ENCODE measurements around the gene SCARB1. TPM values are rescaled to one million over a fixed set of nuclear protein-coding genes. Genes with fewer than 3 reads are reported as not detected.

SCARB1 gene
- total RNA-seq, 1 donor from 2014 or later = 25.8 TPM

DNA sequence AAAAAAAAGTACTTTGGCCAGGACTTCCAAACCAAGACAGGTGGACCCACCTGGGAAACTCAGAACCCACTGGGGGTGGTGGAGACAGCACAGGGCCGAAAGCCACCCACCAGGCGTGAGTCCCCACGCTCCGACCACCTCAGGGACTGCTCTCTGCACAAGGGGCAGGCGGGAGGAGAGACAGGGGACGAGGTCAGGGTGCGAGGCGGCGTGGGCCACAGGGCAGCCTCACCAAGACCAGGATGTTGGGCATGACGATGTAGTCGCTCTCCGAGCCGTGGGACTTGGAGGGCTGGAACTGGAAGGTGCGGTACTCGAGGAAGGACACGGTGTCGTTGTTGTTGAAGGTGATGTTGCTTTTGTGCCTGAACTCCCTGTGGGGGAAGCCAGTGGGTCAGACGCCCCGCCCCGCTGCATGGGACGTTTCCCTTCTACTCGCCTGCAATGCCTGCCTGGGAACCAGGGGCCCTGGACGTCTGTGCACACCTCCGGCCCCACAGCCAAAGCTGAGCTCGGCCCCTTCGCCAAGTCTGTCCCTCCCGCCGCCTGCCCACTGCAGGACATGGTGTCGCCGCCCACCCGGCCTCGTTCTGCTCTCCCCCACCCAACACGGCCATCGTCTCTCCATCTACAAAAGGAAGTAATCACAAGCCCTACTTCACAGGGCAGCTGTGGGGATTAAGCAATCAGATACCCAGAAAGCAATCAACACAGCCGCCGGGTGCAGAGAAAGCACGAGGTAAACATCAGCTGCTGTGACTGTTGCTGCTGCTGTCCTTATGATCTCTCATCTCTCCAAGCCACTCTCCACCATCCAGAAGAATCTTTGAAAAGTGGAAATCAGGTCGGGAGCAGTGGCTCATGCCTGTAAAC is 48.7 kb downstream of the SCARB1 start:
- no peak overlapping the region for H3K4me3 Mint-ChIP-seq (ENCODE audit: low read depth)
- no peaks in the 10 kb centered on the region for H3K4me1 Mint-ChIP-seq (ENCODE audit: low read depth)
- H3K27ac Mint-ChIP-seq = no peak overlapping the region
- no peak for DNase-seq (ENCODE audit: low spot score)
- peaks cover 21% of the 10 kb centered on the region for H3K36me3 Mint-ChIP-seq (ENCODE audit: low read depth)
- intact Hi-C loops (cut with micrococcal nuclease) = no loop called here
- H3K27me3 Mint-ChIP-seq (ENCODE audit: low read depth) = no peaks in the 10 kb centered on the region
- no peaks in the 10 kb centered on the region for H3K9me3 Mint-ChIP-seq

DNA sequence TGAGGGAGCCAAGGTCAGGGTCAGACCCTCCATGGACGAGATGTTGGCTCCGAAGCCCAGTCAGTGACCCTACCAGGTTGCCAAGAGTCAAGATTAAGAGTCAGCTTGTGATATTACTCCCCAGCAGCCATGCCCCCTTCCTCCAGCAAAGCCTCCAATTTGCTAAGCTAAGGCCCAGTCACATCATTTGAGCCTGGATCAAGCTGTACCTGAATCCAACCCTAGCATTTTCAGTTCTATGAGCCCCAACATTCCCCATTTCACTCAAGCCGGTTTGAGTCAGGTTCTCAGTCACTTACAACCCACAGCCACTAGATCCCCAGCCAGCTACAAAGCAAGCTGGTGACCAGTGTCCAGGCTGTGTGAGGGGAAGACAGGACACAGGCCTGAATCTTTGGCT is 49.9 kb downstream of the SCARB1 start:
- intact Hi-C loops (cut with micrococcal nuclease) = no loop called here
- no peaks in the 10 kb centered on the region for H3K27me3 Mint-ChIP-seq (ENCODE audit: low read depth)
- H3K4me3 Mint-ChIP-seq (ENCODE audit: low read depth) = no peak overlapping the region
- H3K9me3 Mint-ChIP-seq = no peaks in the 10 kb centered on the region
- no peak overlapping the region for H3K27ac Mint-ChIP-seq
- H3K4me1 Mint-ChIP-seq (ENCODE audit: low read depth) = no peaks in the 10 kb centered on the region
- no peak for DNase-seq (ENCODE audit: low spot score)
- peaks cover 21% of the 10 kb centered on the region for H3K36me3 Mint-ChIP-seq (ENCODE audit: low read depth)

DNA sequence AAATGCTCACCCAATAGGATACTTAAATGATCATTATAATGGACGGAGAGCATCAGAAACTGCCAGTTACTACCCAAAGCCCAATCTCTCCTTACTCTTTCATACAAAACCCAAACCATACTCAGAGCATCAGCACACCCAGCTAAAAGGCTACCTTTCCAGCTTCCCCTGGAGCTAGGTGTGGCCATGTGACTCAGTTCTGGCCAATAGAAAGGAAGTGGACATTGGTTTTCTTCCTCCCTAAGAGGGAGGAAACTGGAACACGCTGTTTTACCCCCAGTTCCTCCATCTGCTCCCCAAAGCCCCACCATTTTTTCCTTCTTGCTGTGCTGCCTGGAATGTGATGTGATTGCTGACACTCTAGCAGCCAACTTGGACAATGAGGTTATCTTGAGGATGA is 50.7 kb downstream of the SCARB1 start:
- peaks cover 23% of the 10 kb centered on the region for H3K36me3 Mint-ChIP-seq (ENCODE audit: low read depth)
- no peak overlapping the region for H3K27ac Mint-ChIP-seq
- H3K9me3 Mint-ChIP-seq = no peaks in the 10 kb centered on the region
- no peak for DNase-seq (ENCODE audit: low spot score)
- no peaks in the 10 kb centered on the region for H3K4me1 Mint-ChIP-seq (ENCODE audit: low read depth)
- intact Hi-C loops (cut with micrococcal nuclease) = no loop called here
- no peak overlapping the region for H3K4me3 Mint-ChIP-seq (ENCODE audit: low read depth)
- H3K27me3 Mint-ChIP-seq (ENCODE audit: low read depth) = no peaks in the 10 kb centered on the region

DNA sequence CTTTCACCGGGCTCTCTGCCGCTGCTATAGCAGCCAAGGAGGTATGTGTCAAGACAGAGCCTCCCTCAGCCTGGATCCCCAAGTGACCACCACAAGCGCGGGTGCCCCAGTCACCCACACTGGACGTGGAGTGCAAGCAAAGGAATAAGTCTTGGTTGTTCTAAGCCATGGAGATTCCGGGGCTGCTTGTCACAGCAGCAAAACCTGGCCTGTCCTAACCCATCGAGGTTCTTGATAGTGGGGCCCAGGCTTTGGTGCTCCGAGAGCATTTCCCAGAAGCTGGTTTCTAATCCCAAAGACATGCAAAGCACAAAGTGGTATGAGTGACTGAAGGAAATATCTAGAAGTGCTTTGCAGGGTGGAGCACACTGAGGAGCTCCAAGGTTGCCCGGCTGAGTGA is 51.3 kb downstream of the SCARB1 start:
- no peak overlapping the region for H3K4me3 Mint-ChIP-seq (ENCODE audit: low read depth)

DNA sequence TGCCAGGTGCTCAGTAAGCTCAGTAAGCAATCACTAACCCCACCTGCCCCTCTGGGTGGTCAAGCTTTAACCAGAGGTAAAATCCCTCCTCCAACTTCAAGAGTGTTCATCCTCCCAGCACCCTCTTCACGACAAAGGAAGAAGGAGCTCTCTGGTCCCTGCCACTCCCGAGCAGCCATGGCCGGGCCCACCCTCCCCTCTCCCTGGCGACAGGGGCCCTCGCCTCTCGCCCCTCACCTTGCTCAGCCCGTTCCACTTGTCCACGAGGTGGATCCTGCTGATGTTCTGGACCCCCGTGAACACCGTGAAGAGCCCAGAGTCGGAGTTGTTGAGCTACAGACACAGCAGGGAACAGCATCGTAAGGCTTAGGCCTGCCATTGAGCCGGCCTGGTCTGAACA is 52.0 kb downstream of the SCARB1 start:
- Mint-ChIP-seq H3K27ac (no peak overlapping the region), H3K4me1 (ENCODE audit: low read depth) (no peaks in the 10 kb centered on the region), H3K36me3 (ENCODE audit: low read depth) (peaks cover 23% of the 10 kb centered on the region), H3K9me3 (no peaks in the 10 kb centered on the region), H3K27me3 (ENCODE audit: low read depth) (no peaks in the 10 kb centered on the region), H3K4me3 (ENCODE audit: low read depth) (no peak overlapping the region)
- intact Hi-C loops (cut with micrococcal nuclease) = no loop called here
- no peak for DNase-seq (ENCODE audit: low spot score)

More for the DNA sequence above, 51.3 kb downstream of the SCARB1 start:
- Mint-ChIP-seq H3K4me1 (ENCODE audit: low read depth) (no peaks in the 10 kb centered on the region), H3K36me3 (ENCODE audit: low read depth) (peaks cover 23% of the 10 kb centered on the region), H3K27ac (no peak overlapping the region), H3K9me3 (no peaks in the 10 kb centered on the region), H3K27me3 (ENCODE audit: low read depth) (no peaks in the 10 kb centered on the region)
- no peak for DNase-seq (ENCODE audit: low spot score)
- intact Hi-C loops (cut with micrococcal nuclease) = no loop called here

DNA sequence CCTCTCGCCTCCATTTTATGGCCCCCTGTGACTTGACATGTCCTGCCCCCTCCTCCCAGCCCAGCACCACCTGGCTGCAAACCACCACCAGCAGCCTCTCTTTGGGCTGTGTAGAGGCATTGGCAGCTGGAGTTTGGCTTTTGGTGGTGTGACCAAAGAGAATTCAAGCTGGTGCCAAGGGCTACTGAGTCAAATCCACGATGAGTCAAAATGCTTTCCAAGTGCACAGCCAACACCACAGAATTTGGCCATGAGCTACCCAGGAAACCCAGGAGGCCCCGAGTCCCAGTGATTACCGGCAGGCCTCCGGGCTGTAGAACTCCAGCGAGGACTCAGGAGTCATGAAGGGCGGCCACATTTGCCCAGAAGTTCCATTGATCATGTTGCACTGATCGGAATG is 53.8 kb downstream of the SCARB1 start:
- Mint-ChIP-seq H3K4me3 (ENCODE audit: low read depth) (no peak overlapping the region), H3K9me3 (no peaks in the 10 kb centered on the region), H3K36me3 (ENCODE audit: low read depth) (peaks cover 23% of the 10 kb centered on the region), H3K4me1 (ENCODE audit: low read depth) (no peaks in the 10 kb centered on the region), H3K27me3 (ENCODE audit: low read depth) (no peaks in the 10 kb centered on the region), H3K27ac (no peak overlapping the region)
- DNase-seq (ENCODE audit: low spot score) = no peak
- intact Hi-C loops (cut with micrococcal nuclease) = no loop called here

DNA sequence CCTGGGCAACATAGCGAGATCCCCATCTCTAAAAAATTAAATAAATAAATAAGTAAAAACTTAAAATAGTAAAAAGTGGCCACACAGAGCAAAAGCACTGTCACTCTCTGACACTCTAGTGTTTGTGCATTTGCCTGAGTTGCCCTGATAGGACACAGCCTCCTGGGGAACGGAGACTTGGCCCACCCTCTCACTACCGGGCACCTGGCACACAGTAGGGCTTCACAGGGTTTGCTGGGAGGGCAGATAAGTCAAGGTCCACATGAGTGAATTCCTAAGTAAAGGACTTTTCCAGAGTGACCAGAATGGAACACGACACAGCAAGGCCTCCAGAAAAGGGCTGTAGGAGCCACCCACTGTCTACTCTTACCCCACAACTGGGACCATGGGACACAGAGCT is 54.3 kb downstream of the SCARB1 start:
- H3K27me3 Mint-ChIP-seq (ENCODE audit: low read depth) = no peaks in the 10 kb centered on the region
- H3K4me1 Mint-ChIP-seq (ENCODE audit: low read depth) = no peaks in the 10 kb centered on the region
- H3K9me3 Mint-ChIP-seq = no peaks in the 10 kb centered on the region
- H3K4me3 Mint-ChIP-seq (ENCODE audit: low read depth) = no peak overlapping the region
- intact Hi-C loops (cut with micrococcal nuclease) = no loop called here
- DNase-seq (ENCODE audit: low spot score) = no peak
- H3K27ac Mint-ChIP-seq = no peak overlapping the region
- peaks cover 23% of the 10 kb centered on the region for H3K36me3 Mint-ChIP-seq (ENCODE audit: low read depth)

DNA sequence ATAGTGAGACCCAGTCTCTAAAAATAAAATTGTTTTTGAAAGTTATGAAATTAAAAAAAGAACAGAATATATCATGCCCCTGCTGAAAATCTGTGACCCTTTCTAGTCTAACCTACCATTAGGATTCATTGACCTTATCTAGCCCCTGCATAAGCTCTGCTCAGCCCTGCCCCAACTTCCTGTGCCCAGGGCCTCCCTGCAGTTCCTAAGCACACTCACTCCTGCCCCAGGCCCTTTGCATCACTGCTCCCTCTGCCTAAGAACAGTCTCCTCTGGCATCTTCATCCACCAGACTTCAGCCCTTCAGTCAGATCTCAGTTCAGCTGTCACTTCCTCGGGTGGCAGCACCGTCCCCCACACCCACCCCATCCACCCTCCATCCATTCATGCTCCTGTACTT is 55.4 kb downstream of the SCARB1 start:
- Mint-ChIP-seq H3K4me1 (ENCODE audit: low read depth) (no peaks in the 10 kb centered on the region), H3K36me3 (ENCODE audit: low read depth) (peaks cover 13% of the 10 kb centered on the region), H3K9me3 (no peaks in the 10 kb centered on the region), H3K4me3 (ENCODE audit: low read depth) (no peak overlapping the region), H3K27ac (no peak overlapping the region), H3K27me3 (ENCODE audit: low read depth) (no peaks in the 10 kb centered on the region)
- no peak for DNase-seq (ENCODE audit: low spot score)
- intact Hi-C loops (cut with micrococcal nuclease) = no loop called here

DNA sequence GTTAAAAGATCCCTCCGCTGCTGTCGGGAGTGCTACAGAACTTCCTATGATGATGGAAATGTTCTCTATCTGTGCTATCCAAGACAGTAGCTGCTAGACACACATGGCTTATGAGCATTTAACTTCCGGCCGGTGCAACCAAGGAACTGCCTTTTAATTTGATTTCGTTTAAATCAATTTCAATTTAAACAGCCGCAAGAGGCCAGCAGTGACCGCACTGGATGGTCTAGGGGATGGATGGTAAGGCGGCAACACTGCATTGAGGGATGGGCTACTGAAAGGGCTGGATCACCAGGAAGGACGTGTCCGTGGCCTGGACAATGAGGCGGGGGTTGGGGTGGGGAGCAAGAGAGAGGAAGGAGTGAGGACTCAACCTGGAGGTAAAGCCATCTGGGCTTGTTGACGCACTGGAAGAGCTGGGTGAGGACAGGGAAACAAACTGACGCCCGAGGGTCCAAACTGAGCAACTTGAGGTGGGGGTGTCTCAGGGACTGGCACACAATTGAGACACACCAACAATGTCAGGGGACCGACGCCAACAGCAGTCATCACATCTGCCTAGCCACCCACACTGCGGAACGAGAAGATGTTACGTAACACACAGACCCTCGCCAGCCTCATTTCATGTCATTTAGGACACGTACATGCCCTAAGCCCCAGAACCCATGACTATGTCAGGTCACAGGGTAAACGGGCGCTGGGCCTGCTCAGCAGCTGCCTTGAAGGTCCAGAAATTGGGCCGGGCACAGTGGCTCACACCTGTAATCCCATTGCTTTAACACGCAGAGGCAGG is 57.6 kb downstream of the SCARB1 start:
- no peak overlapping the region for H3K27ac Mint-ChIP-seq
- H3K36me3 Mint-ChIP-seq (ENCODE audit: low read depth) = peaks cover 6% of the 10 kb centered on the region
- H3K9me3 Mint-ChIP-seq = no peaks in the 10 kb centered on the region
- no peaks in the 10 kb centered on the region for H3K4me1 Mint-ChIP-seq (ENCODE audit: low read depth)
- intact Hi-C loops (cut with micrococcal nuclease) = no loop called here
- DNase-seq (ENCODE audit: low spot score) = no peak
- no peak overlapping the region for H3K4me3 Mint-ChIP-seq (ENCODE audit: low read depth)
- no peaks in the 10 kb centered on the region for H3K27me3 Mint-ChIP-seq (ENCODE audit: low read depth)

DNA sequence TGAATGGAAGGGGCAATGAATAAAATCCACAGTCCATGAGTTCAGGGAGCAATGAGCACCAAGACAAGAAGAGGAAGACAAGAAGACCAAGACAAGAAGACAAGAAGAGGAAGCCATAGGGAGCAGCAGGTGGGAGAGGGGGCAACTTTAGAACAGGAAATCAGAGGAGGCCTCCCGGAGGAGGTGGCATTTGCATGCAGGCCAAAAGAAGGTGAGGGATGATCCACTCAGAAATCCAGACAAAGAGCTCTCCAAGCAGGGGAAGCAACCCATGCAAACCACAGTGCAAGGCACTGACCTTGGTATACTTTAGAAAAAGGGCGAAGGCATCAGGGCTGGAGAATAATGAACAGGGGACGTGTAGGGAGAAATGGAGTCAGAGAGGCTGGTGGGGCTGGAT is 58.6 kb downstream of the SCARB1 start:
- peaks cover 6% of the 10 kb centered on the region for H3K36me3 Mint-ChIP-seq (ENCODE audit: low read depth)
- no peaks in the 10 kb centered on the region for H3K9me3 Mint-ChIP-seq
- no peaks in the 10 kb centered on the region for H3K27me3 Mint-ChIP-seq (ENCODE audit: low read depth)
- no peak overlapping the region for H3K4me3 Mint-ChIP-seq (ENCODE audit: low read depth)
- DNase-seq (ENCODE audit: low spot score) = no peak
- H3K27ac Mint-ChIP-seq = no peak overlapping the region
- H3K4me1 Mint-ChIP-seq (ENCODE audit: low read depth) = no peaks in the 10 kb centered on the region
- intact Hi-C loops (cut with micrococcal nuclease) = no loop called here

DNA sequence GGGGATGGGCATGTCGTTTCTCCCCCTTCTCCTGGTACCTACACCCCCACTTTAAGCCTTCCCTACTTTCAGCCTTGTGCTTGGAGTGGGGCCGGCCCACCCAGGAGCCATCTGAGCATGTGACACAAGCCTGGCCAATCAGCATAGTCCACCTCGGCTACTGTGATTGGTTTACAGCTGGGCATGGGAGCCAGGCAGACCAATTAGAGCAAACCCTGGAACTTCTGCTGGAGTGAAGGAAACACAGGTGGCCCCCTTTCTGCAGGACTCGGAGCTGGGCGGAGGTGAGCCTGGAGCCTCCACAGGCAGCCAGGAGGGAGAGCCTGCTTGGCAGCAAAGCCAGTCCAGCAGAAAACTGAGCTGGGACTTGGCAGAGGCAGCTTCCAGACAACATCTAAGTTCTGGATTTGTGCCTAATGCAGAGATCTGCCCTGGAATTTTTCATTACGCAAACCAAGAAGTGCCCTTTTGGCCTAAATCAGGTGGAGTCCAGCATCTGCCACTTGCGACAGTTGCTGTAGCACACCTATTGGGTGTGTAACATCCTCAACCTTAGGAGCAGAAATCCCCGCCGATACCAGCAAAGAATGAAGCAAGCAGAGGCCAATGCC is 59.5 kb downstream of the SCARB1 start:
- Mint-ChIP-seq H3K9me3 (no peaks in the 10 kb centered on the region), H3K27me3 (ENCODE audit: low read depth) (no peaks in the 10 kb centered on the region), H3K36me3 (ENCODE audit: low read depth) (peaks cover 6% of the 10 kb centered on the region), H3K4me1 (ENCODE audit: low read depth) (no peaks in the 10 kb centered on the region), H3K4me3 (ENCODE audit: low read depth) (no peak overlapping the region), H3K27ac (no peak overlapping the region)
- intact Hi-C loops (cut with micrococcal nuclease) = no loop called here
- DNase-seq (ENCODE audit: low spot score) = no peak

DNA sequence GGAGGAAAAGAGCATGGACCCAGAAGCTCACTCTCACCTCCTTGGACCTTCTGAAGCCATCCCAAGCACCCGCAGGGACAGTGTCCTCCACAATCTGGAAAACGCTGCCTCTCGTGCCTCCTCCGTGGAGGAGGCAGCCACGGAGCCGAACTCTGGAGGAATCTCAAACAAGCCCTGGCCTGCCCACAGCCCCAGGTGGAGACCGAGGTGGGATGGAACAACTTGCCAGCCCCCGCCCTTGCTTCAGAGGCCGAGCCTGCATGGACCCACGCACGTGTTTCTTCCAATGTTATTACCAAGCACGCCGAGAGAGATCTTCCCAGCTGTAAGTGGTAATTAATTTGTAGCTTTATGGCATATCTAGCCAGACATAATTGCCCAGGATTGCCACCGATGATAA is 61.3 kb downstream of the SCARB1 start:
- no peak overlapping the region for H3K4me3 Mint-ChIP-seq (ENCODE audit: low read depth)
- H3K36me3 Mint-ChIP-seq (ENCODE audit: low read depth) = peaks cover 17% of the 10 kb centered on the region
- H3K4me1 Mint-ChIP-seq (ENCODE audit: low read depth) = peaks cover 1% of the 10 kb centered on the region
- H3K27me3 Mint-ChIP-seq (ENCODE audit: low read depth) = no peaks in the 10 kb centered on the region
- intact Hi-C loops (cut with micrococcal nuclease) = no loop called here
- H3K9me3 Mint-ChIP-seq = no peaks in the 10 kb centered on the region
- DNase-seq (ENCODE audit: low spot score) = no peak
- H3K27ac Mint-ChIP-seq = no peak overlapping the region

DNA sequence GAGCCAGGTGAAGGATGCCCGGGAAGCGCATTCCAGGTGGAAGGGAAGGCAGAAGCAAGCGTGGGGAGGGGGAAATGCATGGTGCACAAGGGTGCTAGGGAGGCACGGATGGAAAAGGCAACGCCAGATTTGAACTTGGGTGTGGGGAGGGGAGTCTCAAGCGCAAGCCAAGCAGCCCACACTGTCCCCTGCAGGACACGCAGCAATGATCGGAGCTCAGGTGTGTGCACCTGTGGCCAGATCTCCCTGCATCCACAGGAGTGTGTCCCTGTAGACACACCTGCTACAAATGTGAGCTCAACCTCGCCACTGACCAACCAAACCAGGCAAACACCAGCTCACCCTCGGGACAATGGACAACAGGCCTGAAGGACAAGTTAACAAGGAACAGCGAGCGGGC is 63.2 kb downstream of the SCARB1 start:
- Mint-ChIP-seq H3K36me3 (ENCODE audit: low read depth) (peaks cover 19% of the 10 kb centered on the region), H3K4me3 (ENCODE audit: low read depth) (no peak overlapping the region), H3K9me3 (no peaks in the 10 kb centered on the region), H3K27ac (no peak overlapping the region), H3K27me3 (ENCODE audit: low read depth) (no peaks in the 10 kb centered on the region), H3K4me1 (ENCODE audit: low read depth) (peaks cover 16% of the 10 kb centered on the region)
- intact Hi-C loops (cut with micrococcal nuclease) = no loop called here
- DNase-seq (ENCODE audit: low spot score) = no peak
